CD14-positive monocyte (primary cell): Measurements from ENCODE around the gene NID2. TPM values are rescaled to one million over a fixed set of nuclear protein-coding genes. Genes with fewer than 3 reads are reported as not detected.

Experiments used
- DNase-seq, 3 donors: peaks; one replicate each; pipeline ENCODE4 v3.0.0-alpha.2; 2011 to 2022
- H2AFZ ChIP-seq: 2 replicates; pipeline ENCODE4 v1.6.0; 2012; ENCODE audit warnings: mild to moderate bottlenecking, low read depth, low read length, inconsistent platforms; ENCODE audit not compliant: insufficient read depth, poor library complexity, severe bottlenecking
- H3K27ac ChIP-seq, 2 donors: 1 replicate in 1 of 2; 2 replicates in 1 of 2; pipeline ENCODE4 v1.5.1; 2012 to 2013; ENCODE audit warnings: low read length in 2 of 2, control low read depth in 1 of 2, inconsistent platforms in 1 of 2, low read depth in 1 of 2, mild to moderate bottlenecking in 1 of 2
- H3K27me3 ChIP-seq, 2 donors: one replicate each; pipeline versions ENCODE4 v1.6.0 to v1.6.1; 2011 to 2013; ENCODE audit warnings: low read length in 2 of 2; ENCODE audit not compliant: control insufficient read depth in 2 of 2, insufficient read depth in 2 of 2
- H3K36me3 ChIP-seq, 2 donors: replicated peaks in 1 of 2; 1 replicate in 1 of 2; 2 replicates in 1 of 2; pipeline versions ENCODE4 v1.5.1 to v1.6.1; 2012 to 2013; ENCODE audit warnings: low read length in 2 of 2, control low read depth in 1 of 2, inconsistent platforms in 1 of 2, mild to moderate bottlenecking in 1 of 2; ENCODE audit not compliant: insufficient read depth in 2 of 2, control insufficient read depth in 1 of 2
- H3K4me1 ChIP-seq, 2 donors: 1 replicate in 1 of 2; 2 replicates in 1 of 2; pipeline versions ENCODE4 v1.5.1 to v1.6.1; 2012 to 2013; ENCODE audit warnings: low read length in 2 of 2, control low read depth in 1 of 2, inconsistent platforms in 1 of 2, mild to moderate bottlenecking in 1 of 2, moderate library complexity in 1 of 2; ENCODE audit not compliant: insufficient read depth in 2 of 2, control insufficient read depth in 1 of 2
- H3K4me2 ChIP-seq: replicated peaks from 2 replicates; pipeline ENCODE3; 2012; ENCODE audit warnings: low read length, moderate library complexity, mild to moderate bottlenecking; ENCODE audit not compliant: poor library complexity, severe bottlenecking; ENCODE audit errors: extremely low read depth
- H3K4me3 ChIP-seq, 3 experiments: fragments of 200-600 bp in 1 of 3; sonication (generic) in 1 of 3; replicated peaks in 1 of 3; 1 replicate in 2 of 3; 2 replicates in 1 of 3; pipeline ENCODE4 v1.5.1; 2011 to 2013; ENCODE audit warnings: low read length in 3 of 3, mild to moderate bottlenecking in 3 of 3, control low read depth in 2 of 3, low read depth in 2 of 3, inconsistent platforms in 1 of 3, moderate library complexity in 1 of 3
- H3K79me2 ChIP-seq: 2 replicates; pipeline ENCODE4 v1.6.0; 2012; ENCODE audit warnings: mild to moderate bottlenecking, control low read depth, inconsistent platforms, low read length, moderate library complexity; ENCODE audit not compliant: insufficient read depth
- H3K9ac ChIP-seq: 2 replicates; pipeline ENCODE4 v1.6.0; 2017; ENCODE audit warnings: low read length, mild to moderate bottlenecking; ENCODE audit not compliant: insufficient read depth, poor library complexity, severe bottlenecking
- H3K9me3 ChIP-seq, 2 donors: replicated peaks in 1 of 2; 1 replicate in 1 of 2; 2 replicates in 1 of 2; pipeline versions ENCODE4 v1.5.1 to v1.6.1; 2012 to 2013; ENCODE audit warnings: low read length in 2 of 2, control low read depth in 1 of 2; ENCODE audit not compliant: control insufficient read depth in 1 of 2, insufficient read depth in 1 of 2
- H4K20me1 ChIP-seq: 2 replicates; pipeline ENCODE4 v1.6.0; 2012; ENCODE audit warnings: mild to moderate bottlenecking, low read length, control low read depth, moderate library complexity; ENCODE audit not compliant: insufficient read depth
- H3K27ac Mint-ChIP-seq, 7 donors: one replicate each; pipeline ENCODE4 v1.8.0; 2020; ENCODE audit warnings: mild to moderate bottlenecking in 7 of 7, mixed read lengths in 7 of 7, moderate library complexity in 6 of 7, inconsistent platforms in 2 of 7
- H3K27me3 Mint-ChIP-seq, 3 donors: one replicate each; pipeline ENCODE4 v1.8.0; 2021 to 2022; ENCODE audit warnings: low read depth in 3 of 3, mild to moderate bottlenecking in 3 of 3, mixed read lengths in 3 of 3, moderate library complexity in 3 of 3, inconsistent platforms in 1 of 3
- H3K36me3 Mint-ChIP-seq, 2 donors: one replicate each; pipeline ENCODE4 v1.8.0; 2020; ENCODE audit warnings: mixed read lengths in 2 of 2, inconsistent platforms in 1 of 2, mild to moderate bottlenecking in 1 of 2
- H3K4me1 Mint-ChIP-seq: one replicate; pipeline ENCODE4 v1.8.0; 2020; ENCODE audit warnings: mild to moderate bottlenecking, mixed read lengths
- H3K4me3 Mint-ChIP-seq, 2 donors: one replicate each; pipeline ENCODE4 v1.8.0; 2020; ENCODE audit warnings: mild to moderate bottlenecking in 2 of 2, mixed read lengths in 2 of 2, moderate library complexity in 1 of 2
- H3K9me3 Mint-ChIP-seq, 7 donors: one replicate each; pipeline ENCODE4 v1.8.0; 2020 to 2022; ENCODE audit warnings: mixed read lengths in 7 of 7, mild to moderate bottlenecking in 6 of 7, moderate library complexity in 6 of 7, inconsistent platforms in 2 of 7
- CTCF ChIP-seq: fragments of 200-600 bp; IDR thresholded peaks from one replicate; pipeline ENCODE4 v1.8.0; 2022; ENCODE audit warnings: antibody characterized with exemption, mild to moderate bottlenecking
- WGBS: methylation state at CpG from one replicate; pipeline ENCODE4 v1.1.5; 2013; ENCODE audit warnings: missing lambda C conversion rate; ENCODE audit not compliant: insufficient coverage; 5-methylcytosine and 5-hydroxymethylcytosine counted together
- intact Hi-C, 2 donors: fragments of 100-400 bp; cut with micrococcal nuclease; formaldehyde crosslinking; loops; one replicate each; pipeline versions ENCODE4 v1.15.0 to v1.15.1; 2023
- polyA plus RNA-seq, 3 donors: library from polyadenylated mRNA; depleted of rRNA in 1 of 3; unstranded in 2 of 3; stranded (reverse) in 1 of 3; fragments of 300-500 nt in 2 of 3; fragments of >200 nt in 1 of 3; fragmentation: Illumina TruSeq in 2 of 3; gene quantifications; 1 replicate in 2 of 3; 2 replicates in 1 of 3; pipeline ENCODE4 v1.2.3, GENCODE V29; 2012 to 2021

NID2 gene
- polyA plus RNA-seq, 3 donors: not detected

GRCh38 chr14:52007637-52008036 is 61.2 kb downstream of the NID2 start:
- Mint-ChIP-seq H3K4me3 (no peak overlapping the region), H3K27me3 (no peaks in the 10 kb centered on the region), H3K36me3 (peaks cover 80 to 86% of the 10 kb centered on the region in 2 donors), H3K9me3 (no peaks in the 10 kb centered on the region), H3K27ac (no peak overlapping the region), H3K4me1 (no peaks in the 10 kb centered on the region)
- no peak for TF ChIP-seq CTCF
- intact Hi-C loops: no loop called here
- no peak overlapping the region for H3K4me2 ChIP-seq
- no peak overlapping the region for H3K27ac ChIP-seq
- H3K36me3 ChIP-seq: peaks cover 90 to 93% of the 10 kb centered on the region in 2 donors
- no peaks in the 10 kb centered on the region for H3K27me3 ChIP-seq
- no peak overlapping the region for H3K4me3 ChIP-seq
- no peak for DNase-seq
- no CpG with 5 or more reads among the region's 1 CpG for WGBS
- H2AFZ ChIP-seq: no peak overlapping the region
- no peaks in the 10 kb centered on the region for H3K9me3 ChIP-seq
- no peak overlapping the region for H3K9ac ChIP-seq
- H3K79me2 ChIP-seq: no peaks in the 10 kb centered on the region
- H3K4me1 ChIP-seq: no peaks in the 10 kb centered on the region
- no peaks in the 10 kb centered on the region for H4K20me1 ChIP-seq

- Mint-ChIP-seq H3K36me3 (peaks cover 85 to 88% of the 10 kb centered on the region in 2 donors), H3K27ac (no peak overlapping the region), H3K27me3 (no peaks in the 10 kb centered on the region), H3K4me3 (no peak overlapping the region), H3K4me1 (no peaks in the 10 kb centered on the region), H3K9me3 (no peaks in the 10 kb centered on the region)
- H3K4me3 ChIP-seq: no peak overlapping the region
- intact Hi-C loops: no loop called here
- WGBS: no CpG with 5 or more reads among the region's 1 CpG
- no peaks in the 10 kb centered on the region for H4K20me1 ChIP-seq
- no peak overlapping the region for H2AFZ ChIP-seq
- no peaks in the 10 kb centered on the region for H3K9me3 ChIP-seq
- peaks cover 95 to 97% of the 10 kb centered on the region in 2 donors for H3K36me3 ChIP-seq
- DNase-seq: no peak
- no peak for TF ChIP-seq CTCF
- no peak overlapping the region for H3K27ac ChIP-seq
- no peaks in the 10 kb centered on the region for H3K4me1 ChIP-seq
- H3K79me2 ChIP-seq: no peaks in the 10 kb centered on the region
- H3K4me2 ChIP-seq: no peak overlapping the region
- no peak overlapping the region for H3K9ac ChIP-seq
- no peaks in the 10 kb centered on the region for H3K27me3 ChIP-seq
Measured at GRCh38 chr14:52007211-52007610, 61.6 kb downstream of the NID2 start.
